Heart left ventricle (tissue), 16 donors: ENCODE results near the gene CABLES2. TPM values are rescaled to one million over a fixed set of nuclear protein-coding genes. Genes with fewer than 3 reads are reported as not detected.

ENCODE experiments used
- ATAC-seq, 4 donors: fragments of 200-7000 bp; cut with Tn5 transposase; one replicate each; pipeline ENCODE4 v1.9.1; 2020 to 2022; ENCODE audit warnings: moderate library complexity in 4 of 4, mild to moderate bottlenecking in 3 of 4, moderate number of reproducible peaks in 1 of 4
- DNase-seq, 5 donors: peaks; one replicate each; pipeline ENCODE4 v3.0.0-alpha.2; 2020
- H3K27ac ChIP-seq, 12 donors: fragments of 200-600 bp; sonication (generic) in 4 of 12; one replicate each; pipeline versions ENCODE4 v1.5.0 to v1.8.0; 2016 to 2022; ENCODE audit warnings: mild to moderate bottlenecking in 2 of 12
- H3K27me3 ChIP-seq, 9 donors: fragments of 200-600 bp; sonication (generic) in 2 of 9; one replicate each; pipeline versions ENCODE4 v1.5.1 to v1.8.0; 2016 to 2022; ENCODE audit warnings: mild to moderate bottlenecking in 3 of 9
- H3K36me3 ChIP-seq, 9 donors: fragments of 200-600 bp; sonication (generic) in 2 of 9; one replicate each; pipeline versions ENCODE4 v1.5.0 to v1.8.0; 2018 to 2022; ENCODE audit warnings: mild to moderate bottlenecking in 2 of 9
- H3K4me1 ChIP-seq, 12 donors: fragments of 200-600 bp; sonication (generic) in 4 of 12; one replicate each; pipeline versions ENCODE4 v1.5.0 to v1.8.0; 2016 to 2022; ENCODE audit warnings: mild to moderate bottlenecking in 3 of 12
- H3K4me3 ChIP-seq, 12 donors: fragments of 200-600 bp; sonication (generic) in 4 of 12; one replicate each; pipeline versions ENCODE4 v1.5.0 to v1.8.0; 2017 to 2022; ENCODE audit warnings: mild to moderate bottlenecking in 9 of 12, moderate library complexity in 4 of 12
- H3K9me3 ChIP-seq, 12 donors: fragments of 200-600 bp; sonication (generic) in 4 of 12; one replicate each; pipeline versions ENCODE4 v1.5.0 to v1.8.0; 2016 to 2022; ENCODE audit warnings: mild to moderate bottlenecking in 1 of 12
- CTCF ChIP-seq, 12 donors: fragments of 200-600 bp; sonication (generic) in 4 of 12; IDR thresholded peaks; one replicate each; pipeline versions ENCODE4 v1.5.0 to v1.8.0; 2018 to 2022; ENCODE audit warnings: antibody characterized with exemption in 12 of 12, mild to moderate bottlenecking in 5 of 12
- POLR2A ChIP-seq, 2 donors: fragments of 450-650 bp; IDR thresholded peaks; one replicate each; pipeline ENCODE4 v1.6.1; 2017; ENCODE audit warnings: antibody characterized with exemption in 2 of 2, mild to moderate bottlenecking in 2 of 2, moderate library complexity in 2 of 2
- WGBS, 4 donors: extraction: QIAGEN DNeasy Blood & Tissue Kit in 2 of 4; methylation state at CpG; one replicate each; pipeline versions ENCODE4 v1.1.5 to v1.1.7; 2013 to 2018; 5-methylcytosine and 5-hydroxymethylcytosine counted together
- intact Hi-C, 10 donors: fragments of 100-400 bp; cut with DNase I; formaldehyde crosslinking; loops; one replicate each; pipeline versions ENCODE4 v1.11.1 to v1.14.2; 2022
- polyA plus RNA-seq, 2 donors: library from polyadenylated mRNA; stranded (reverse); fragments of 200-250 nt; gene quantifications; one replicate each; pipeline ENCODE4 v1.2.3, GENCODE V29; 2013
- total RNA-seq, 9 donors: library from RNA; depleted of rRNA in 2 of 9; stranded (reverse); fragments of >200 nt in 2 of 9; fragmentation: NEBNext Ultra II Directional in 3 of 9; extraction: Animal tissue kit (Norgen Biotek cat#: 25700) in 3 of 9; gene quantifications; one replicate each; pipeline versions ENCODE4 v1.1.0 to v1.2.4, GENCODE V29; 2016 to 2023
- donor health status: ischemic (EF 13 %, LVEDD 7.1; RV severe dilation, severe dysfunction).
- donor health status: healthy with polysubstance abuse.
- donor health status: DM: no; HTN: yes; CAD: no.
- donor health status: DM: no; HTN: no; CAD: no.
- donor health status: ischemic (EF 25% LVEDD 6.9; RV normal size, moderate dysfunction).
- donor health status: ischemic (EF 25% LVEDD 5.7; RV mildly dilated, moderate dysfunction).
- donor health status: healthy.
- donor health status: DM: yes; HTN: yes; CAD: no.
- donor health status: ischemic (EF 35%, LVEDD 5.7; RV mildly dilated, moderate dysfunction).
- donor health status: nonischemic (EF 11% LVEDD 7.7; RV severe dilation, severe dysfunction).
- donor health status: DM: yes; HTN: yes; CAD: no.
- donor health status: PGD.
- donor health status: ischemic (EF 29% LVEDD 5.4; RV normal size, mild dysfunction).
- donor health status: nonischemic (EF 23%, LVEDD 6.1; RV moderate dilation, normal function).

CABLES2 gene
- total and polyA plus RNA-seq, 11 donors: 2.9 to 12.0 (median 8.8) TPM

- peaks cover 0 to 4% (median 0%) of the 10 kb centered on the region in 9 donors for H3K27me3 ChIP-seq
- H3K36me3 ChIP-seq: no peaks in the 10 kb centered on the region
- intact Hi-C loops: loop anchor here in 7 of 10 donors (5.0 to 10.0 kb wide), 6 partner anchors 74 to 202 kb away; no protein-coding TSS in a partner anchor
- TF ChIP-seq CTCF (IDR thresholded peaks at IDR 0.05): no peak
- TF ChIP-seq POLR2A (IDR thresholded peaks at IDR 0.05): no peak
- H3K4me1 ChIP-seq: peaks cover 0 to 10% (median 4%) of the 10 kb centered on the region in 12 donors
- DNase-seq (no peak), ATAC-seq (no peak)
- WGBS, 4 donors: 92 to 97% (median 95%) methylated on average over 4 to 11 of the region's 11 CpGs
- H3K4me3 ChIP-seq: no peak overlapping the region
- no peak overlapping the region for H3K27ac ChIP-seq
- H3K9me3 ChIP-seq: no peaks in the 10 kb centered on the region
Observed at GRCh38 chr20:62413025-62413570, 6.0 kb upstream of the CABLES2 start.

GRCh38 chr20:62412194-62413024, 5.3 kb upstream of the CABLES2 start:
- 79 to 87% (median 84%) methylated on average over 21 to 22 of the region's 22 CpGs for WGBS, 4 donors
- intact Hi-C loops: loop anchor here in 7 of 10 donors (5.0 to 10.0 kb wide), 6 partner anchors 75 to 202 kb away; no protein-coding TSS in a partner anchor
- DNase-seq: no peak

DNA sequence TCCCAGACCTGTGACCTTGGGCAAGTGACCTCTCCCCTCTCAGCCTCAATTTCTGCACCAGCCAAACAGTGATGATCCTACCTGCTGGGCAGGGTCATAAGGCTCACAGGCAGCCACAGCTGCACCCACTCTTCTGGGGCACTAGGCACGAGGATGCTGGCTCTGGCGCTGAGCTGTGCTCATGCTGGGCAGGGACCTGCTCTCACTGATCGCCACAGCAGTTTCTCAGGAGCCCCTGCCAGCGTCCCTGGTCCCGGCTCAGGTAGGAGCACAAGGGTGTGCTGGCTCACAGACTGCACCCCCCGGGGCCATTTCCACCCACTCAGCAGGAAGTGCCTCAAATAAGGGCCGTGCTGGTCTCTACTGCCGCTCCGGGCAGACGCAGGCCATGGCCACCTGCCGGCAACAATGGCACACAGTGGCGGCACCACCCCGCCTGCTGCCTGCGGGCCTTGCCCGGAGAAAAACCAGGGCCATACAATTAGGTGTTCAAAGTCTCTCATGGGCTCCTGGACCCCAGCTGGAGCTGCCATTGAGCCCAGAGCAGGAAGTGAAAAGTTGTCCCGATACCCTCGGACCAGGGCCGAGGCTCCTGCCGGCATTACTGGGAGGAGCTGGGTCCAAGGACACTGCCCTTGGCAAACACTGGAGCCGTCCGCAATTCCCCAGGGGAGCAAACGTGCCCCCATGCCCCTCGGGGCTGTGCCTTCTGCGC, 4.6 kb upstream of the CABLES2 start:
- DNase-seq (no peak), ATAC-seq (no peak)
- no peaks in the 10 kb centered on the region for H3K9me3 ChIP-seq
- H3K27ac ChIP-seq: no peak overlapping the region
- TF ChIP-seq CTCF (IDR thresholded peaks at IDR 0.05) (no peak), POLR2A (IDR thresholded peaks at IDR 0.05) (no peak)
- WGBS, 4 donors: 76 to 84% (median 81%) methylated on average over 12 to 24 of the region's 24 CpGs
- H3K4me3 ChIP-seq: no peak overlapping the region
- peaks cover 0 to 19% (median 10%) of the 10 kb centered on the region in 12 donors for H3K4me1 ChIP-seq
- H3K27me3 ChIP-seq: no peaks in the 10 kb centered on the region
- no peaks in the 10 kb centered on the region for H3K36me3 ChIP-seq
- intact Hi-C loops: loop anchor here in 7 of 10 donors (2.0 to 10.0 kb wide), 7 partner anchors 76 to 203 kb away; no protein-coding TSS in a partner anchor

More at GRCh38 chr20:62412194-62413024, 5.3 kb upstream of the CABLES2 start:
- Histone ChIP-seq H3K27ac (no peak overlapping the region), H3K4me1 (peaks cover 0 to 15% (median 8%) of the 10 kb centered on the region in 12 donors), H3K4me3 (no peak overlapping the region), H3K9me3 (no peaks in the 10 kb centered on the region), H3K27me3 (peaks cover 0 to 4% (median 0%) of the 10 kb centered on the region in 9 donors), H3K36me3 (no peaks in the 10 kb centered on the region)
- no peak for ATAC-seq
- TF ChIP-seq POLR2A (IDR thresholded peaks at IDR 0.05) (no peak), CTCF (IDR thresholded peaks at IDR 0.05) (no peak)
